ENCODE measurements around the gene CDH4.

CDH4 gene

GRCh38 chr20:61799394-61799923, 547.4 kb downstream of the CDH4 start:
- no peak overlapping the region for H2AFZ ChIP-seq (ENCODE audit: low read depth, low read length)
- H3K4me2 ChIP-seq (ENCODE audit: insufficient read depth, low read length): no peak overlapping the region
- no peak overlapping the region for H3K9ac ChIP-seq (ENCODE audit: low read depth, low read length)
- H3K9me3 ChIP-seq (ENCODE audit: insufficient read depth, low read length, severe bottlenecking): no peaks in the 10 kb centered on the region
- no peaks in the 10 kb centered on the region for H3K79me2 ChIP-seq (ENCODE audit: insufficient read depth, low read length)
- no peaks in the 10 kb centered on the region for H3K36me3 ChIP-seq (ENCODE audit: insufficient read depth, low read length)
- H3K27me3 ChIP-seq (ENCODE audit: insufficient read depth, low read length, poor library complexity): no peaks in the 10 kb centered on the region
- ATAC-seq (ENCODE audit: insufficient read depth, low read depth) (no peak), DNase-seq (no peak)
- H3K4me1 ChIP-seq (ENCODE audit: insufficient read depth, low read length): peaks cover 4% of the 10 kb centered on the region
- H3K4me3 ChIP-seq (ENCODE audit: low read depth in 1 of 2, low read length in 2 of 2): no peak overlapping the region
- TF ChIP-seq EZH2 (IDR thresholded peaks at IDR 0.05; ENCODE audit: borderline replicate concordance, low read depth, low read length, severe bottlenecking): no peak
- TF ChIP-seq CTCF (IDR thresholded peaks at IDR 0.05; ENCODE audit: borderline replicate concordance, extremely low read depth, low read length, poor library complexity, severe bottlenecking): no peak
- peaks cover 12% of the 10 kb centered on the region for H4K20me1 ChIP-seq (ENCODE audit: insufficient read depth, low read length)
- H3K27ac ChIP-seq (ENCODE audit: low read length): no peak overlapping the region

GRCh38 chr20:61799928-61800327, 547.9 kb downstream of the CDH4 start:
- Histone ChIP-seq H3K4me3 (ENCODE audit: low read depth in 1 of 2, low read length in 2 of 2) (no peak overlapping the region), H3K36me3 (ENCODE audit: insufficient read depth, low read length) (no peaks in the 10 kb centered on the region), H3K4me2 (ENCODE audit: insufficient read depth, low read length) (no peak overlapping the region), H3K9ac (ENCODE audit: low read depth, low read length) (no peak overlapping the region), H3K79me2 (ENCODE audit: insufficient read depth, low read length) (no peaks in the 10 kb centered on the region), H3K4me1 (ENCODE audit: insufficient read depth, low read length) (peaks cover 4% of the 10 kb centered on the region), H3K27me3 (ENCODE audit: insufficient read depth, low read length, poor library complexity) (no peaks in the 10 kb centered on the region), H3K27ac (ENCODE audit: low read length) (no peak overlapping the region), H2AFZ (ENCODE audit: low read depth, low read length) (no peak overlapping the region), H3K9me3 (ENCODE audit: insufficient read depth, low read length, severe bottlenecking) (no peaks in the 10 kb centered on the region), H4K20me1 (ENCODE audit: insufficient read depth, low read length) (peaks cover 12% of the 10 kb centered on the region)
- no peak for TF ChIP-seq EZH2 (IDR thresholded peaks at IDR 0.05; ENCODE audit: borderline replicate concordance, low read depth, low read length, severe bottlenecking)
- TF ChIP-seq CTCF (IDR thresholded peaks at IDR 0.05; ENCODE audit: borderline replicate concordance, extremely low read depth, low read length, poor library complexity, severe bottlenecking): no peak
- ATAC-seq (ENCODE audit: insufficient read depth, low read depth): no peak
- no peak for DNase-seq

GRCh38 chr20:61800359-61801064, 548.5 kb downstream of the CDH4 start:
- no peak overlapping the region for H3K9ac ChIP-seq (ENCODE audit: low read depth, low read length)
- TF ChIP-seq EZH2 (IDR thresholded peaks at IDR 0.05; ENCODE audit: borderline replicate concordance, low read depth, low read length, severe bottlenecking): no peak
- H3K27ac ChIP-seq (ENCODE audit: low read length): no peak overlapping the region
- no peaks in the 10 kb centered on the region for H3K36me3 ChIP-seq (ENCODE audit: insufficient read depth, low read length)
- ATAC-seq (ENCODE audit: insufficient read depth, low read depth): no peak
- peaks cover 4% of the 10 kb centered on the region for H3K4me1 ChIP-seq (ENCODE audit: insufficient read depth, low read length)
- no peak overlapping the region for H3K4me3 ChIP-seq (ENCODE audit: low read depth in 1 of 2, low read length in 2 of 2)
- H2AFZ ChIP-seq (ENCODE audit: low read depth, low read length): no peak overlapping the region
- DNase-seq: no peak
- no peaks in the 10 kb centered on the region for H3K27me3 ChIP-seq (ENCODE audit: insufficient read depth, low read length, poor library complexity)
- H3K79me2 ChIP-seq (ENCODE audit: insufficient read depth, low read length): no peaks in the 10 kb centered on the region
- no peaks in the 10 kb centered on the region for H3K9me3 ChIP-seq (ENCODE audit: insufficient read depth, low read length, severe bottlenecking)
- no peak overlapping the region for H3K4me2 ChIP-seq (ENCODE audit: insufficient read depth, low read length)
- H4K20me1 ChIP-seq (ENCODE audit: insufficient read depth, low read length): peaks cover 12% of the 10 kb centered on the region

- no peak overlapping the region for H3K4me3 ChIP-seq (ENCODE audit: low read depth in 1 of 2, low read length in 2 of 2)
- H3K9ac ChIP-seq (ENCODE audit: low read depth, low read length): no peak overlapping the region
- H3K4me2 ChIP-seq (ENCODE audit: insufficient read depth, low read length): no peak overlapping the region
- DNase-seq: no peak
- TF ChIP-seq CTCF (IDR thresholded peaks at IDR 0.05; ENCODE audit: borderline replicate concordance, extremely low read depth, low read length, poor library complexity, severe bottlenecking): no peak
- no peak for TF ChIP-seq EZH2 (IDR thresholded peaks at IDR 0.05; ENCODE audit: borderline replicate concordance, low read depth, low read length, severe bottlenecking)
- no peaks in the 10 kb centered on the region for H3K79me2 ChIP-seq (ENCODE audit: insufficient read depth, low read length)
- H3K9me3 ChIP-seq (ENCODE audit: insufficient read depth, low read length, severe bottlenecking): no peaks in the 10 kb centered on the region
- H3K36me3 ChIP-seq (ENCODE audit: insufficient read depth, low read length): no peaks in the 10 kb centered on the region
- no peak overlapping the region for H2AFZ ChIP-seq (ENCODE audit: low read depth, low read length)
- no peaks in the 10 kb centered on the region for H3K27me3 ChIP-seq (ENCODE audit: insufficient read depth, low read length, poor library complexity)
- H3K27ac ChIP-seq (ENCODE audit: low read length): no peak overlapping the region
- peaks cover 4% of the 10 kb centered on the region for H3K4me1 ChIP-seq (ENCODE audit: insufficient read depth, low read length)
- H4K20me1 ChIP-seq (ENCODE audit: insufficient read depth, low read length): peaks cover 9% of the 10 kb centered on the region
- ATAC-seq (ENCODE audit: insufficient read depth, low read depth): no peak
Observed at GRCh38 chr20:61801065-61801360, 549.0 kb downstream of the CDH4 start.
